Frontal cortex (tissue), 4 donors: ENCODE results near the gene C7orf33. TPM values are rescaled to one million over a fixed set of nuclear protein-coding genes. Genes with fewer than 3 reads are reported as not detected.

Experiments used
- DNase-seq, 2 donors: peaks; one replicate each; pipeline ENCODE4 v3.0.0; 2012; ENCODE audit warnings: low spot score in 2 of 2
- FAIRE-seq: peaks from 2 replicates; lab custom pipeline; 2012; peaks lifted over from hg19 to GRCh38; lab: Jason Lieb, UNC
- total RNA-seq: library from RNA; depleted of rRNA; stranded (reverse); fragments of >200 nt; gene quantifications from one replicate; pipeline ENCODE4 v1.2.3, GENCODE V29; 2014
- donor health status: control.
- donor health status: control.
- donor health status: control.

Gene C7orf33
- total RNA-seq, 1 donor from 2014 or later, result not detected

GRCh38 chr7:148622887-148623585 lies 32.5 kb downstream of the C7orf33 start:
- FAIRE-seq (no peak), DNase-seq (no peak)

- no peak for FAIRE-seq
- no peak for DNase-seq
Observed at GRCh38 chr7:148623586-148624282, 33.2 kb downstream of the C7orf33 start.

- FAIRE-seq, result no peak
- no peak for DNase-seq
Observed at GRCh38 chr7:148624735-148625134, 34.2 kb downstream of the C7orf33 start.

- FAIRE-seq (no peak), DNase-seq (no peak)
Observed at GRCh38 chr7:148625342-148625741, 34.8 kb downstream of the C7orf33 start.

GRCh38 chr7:148626828-148627227 lies 36.3 kb downstream of the C7orf33 start:
- FAIRE-seq, result no peak

GRCh38 chr7:148628011-148628410 lies 37.4 kb downstream of the C7orf33 start:
- DNase-seq (no peak), FAIRE-seq (no peak)

More at GRCh38 chr7:148626828-148627227, 36.3 kb downstream of the C7orf33 start:
- no peak for DNase-seq

GRCh38 chr7:148630078-148630477 lies 39.5 kb downstream of the C7orf33 start:
- FAIRE-seq (no peak), DNase-seq (no peak)

- FAIRE-seq (no peak), DNase-seq (no peak)
Observed at GRCh38 chr7:148633761-148634160, 43.2 kb downstream of the C7orf33 start.

- FAIRE-seq (no peak), DNase-seq (no peak)
Observed at GRCh38 chr7:148637094-148637493, 46.5 kb downstream of the C7orf33 start.

GRCh38 chr7:148645898-148646297 lies 55.3 kb downstream of the C7orf33 start:
- DNase-seq (no peak), FAIRE-seq (no peak)

GRCh38 chr7:148650232-148650858 lies 59.8 kb downstream of the C7orf33 start:
- no peak for DNase-seq
- FAIRE-seq, result no peak

- no peak for DNase-seq
- no peak for FAIRE-seq
Observed at GRCh38 chr7:148652773-148653172, 62.2 kb downstream of the C7orf33 start.

- DNase-seq (no peak), FAIRE-seq (no peak)
Observed at GRCh38 chr7:148657929-148658328, 67.4 kb downstream of the C7orf33 start.

- FAIRE-seq, result no peak
- no peak for DNase-seq
Observed at GRCh38 chr7:148661471-148661870, 70.9 kb downstream of the C7orf33 start.

- DNase-seq (no peak), FAIRE-seq (no peak)
Observed at GRCh38 chr7:148662646-148663045, 72.1 kb downstream of the C7orf33 start.

GRCh38 chr7:148664324-148664723 lies 73.8 kb downstream of the C7orf33 start:
- peak in 1 of 2 donors; percentile 25 for DNase-seq
- no peak for FAIRE-seq

- FAIRE-seq, result no peak
- DNase-seq, result no peak
Observed at GRCh38 chr7:148665221-148665620, 74.7 kb downstream of the C7orf33 start.
